ENCODE results near the gene FERMT2. TPM values are rescaled to one million over a fixed set of nuclear protein-coding genes. Genes with fewer than 3 reads are reported as not detected.

The FERMT2 gene
- total RNA-seq, 1 donor from 2014 or later = 304 TPM

- Mint-ChIP-seq H3K27me3 (ENCODE audit: unreplicated experiment) (no peaks in the 10 kb centered on the region), H3K36me3 (ENCODE audit: unreplicated experiment) (peaks cover 52% of the 10 kb centered on the region), H3K4me1 (ENCODE audit: unreplicated experiment) (peaks cover 46% of the 10 kb centered on the region), H3K4me3 (ENCODE audit: unreplicated experiment) (no peak overlapping the region), H3K27ac (ENCODE audit: unreplicated experiment) (peak overlapping the region; percentile 95), H3K9me3 (ENCODE audit: unreplicated experiment) (no peaks in the 10 kb centered on the region)
- no peak for DNase-seq (ENCODE audit: extremely low spot score, unreplicated experiment)
- TF ChIP-seq CTCF (IDR thresholded peaks at IDR 0.05) = no peak
These were observed 89.9 kb downstream of the FERMT2 start for GRCh38 chr14:52860910-52861309.

GRCh38 chr14:52860209-52860608, 90.6 kb downstream of the FERMT2 start:
- peaks cover 42% of the 10 kb centered on the region for H3K4me1 Mint-ChIP-seq (ENCODE audit: unreplicated experiment)
- peaks cover 54% of the 10 kb centered on the region for H3K36me3 Mint-ChIP-seq (ENCODE audit: unreplicated experiment)
- no peak overlapping the region for H3K4me3 Mint-ChIP-seq (ENCODE audit: unreplicated experiment)
- H3K27ac Mint-ChIP-seq (ENCODE audit: unreplicated experiment) = peak overlapping the region; percentile 95
- no peak for DNase-seq (ENCODE audit: extremely low spot score, unreplicated experiment)
- no peaks in the 10 kb centered on the region for H3K9me3 Mint-ChIP-seq (ENCODE audit: unreplicated experiment)
- TF ChIP-seq CTCF (IDR thresholded peaks at IDR 0.05) = no peak
- no peaks in the 10 kb centered on the region for H3K27me3 Mint-ChIP-seq (ENCODE audit: unreplicated experiment)

- no peak for DNase-seq (ENCODE audit: extremely low spot score, unreplicated experiment)
- no peaks in the 10 kb centered on the region for H3K27me3 Mint-ChIP-seq (ENCODE audit: unreplicated experiment)
- H3K9me3 Mint-ChIP-seq (ENCODE audit: unreplicated experiment) = no peaks in the 10 kb centered on the region
- peaks cover 26% of the 10 kb centered on the region for H3K4me1 Mint-ChIP-seq (ENCODE audit: unreplicated experiment)
- no peak for TF ChIP-seq CTCF (IDR thresholded peaks at IDR 0.05)
- peaks cover 53% of the 10 kb centered on the region for H3K36me3 Mint-ChIP-seq (ENCODE audit: unreplicated experiment)
- no peak overlapping the region for H3K4me3 Mint-ChIP-seq (ENCODE audit: unreplicated experiment)
- peak overlapping the region; percentile 47 for H3K27ac Mint-ChIP-seq (ENCODE audit: unreplicated experiment)
These were observed 94.7 kb downstream of the FERMT2 start for GRCh38 chr14:52856139-52856538.

GRCh38 chr14:52853522-52853854, 97.4 kb downstream of the FERMT2 start:
- peaks cover 1% of the 10 kb centered on the region for H3K9me3 Mint-ChIP-seq (ENCODE audit: unreplicated experiment)
- H3K36me3 Mint-ChIP-seq (ENCODE audit: unreplicated experiment) = peaks cover 34% of the 10 kb centered on the region
- TF ChIP-seq CTCF (IDR thresholded peaks at IDR 0.05) = no peak
- H3K4me3 Mint-ChIP-seq (ENCODE audit: unreplicated experiment) = no peak overlapping the region
- H3K4me1 Mint-ChIP-seq (ENCODE audit: unreplicated experiment) = peaks cover 35% of the 10 kb centered on the region
- DNase-seq (ENCODE audit: extremely low spot score, unreplicated experiment) = no peak
- peak overlapping the region; percentile 79 for H3K27ac Mint-ChIP-seq (ENCODE audit: unreplicated experiment)
- no peaks in the 10 kb centered on the region for H3K27me3 Mint-ChIP-seq (ENCODE audit: unreplicated experiment)

- peaks cover 4% of the 10 kb centered on the region for H3K9me3 Mint-ChIP-seq (ENCODE audit: unreplicated experiment)
- H3K36me3 Mint-ChIP-seq (ENCODE audit: unreplicated experiment) = peaks cover 30% of the 10 kb centered on the region
- peak overlapping the region; percentile 79 for H3K27ac Mint-ChIP-seq (ENCODE audit: unreplicated experiment)
- no peak for DNase-seq (ENCODE audit: extremely low spot score, unreplicated experiment)
- no peak overlapping the region for H3K4me3 Mint-ChIP-seq (ENCODE audit: unreplicated experiment)
- H3K27me3 Mint-ChIP-seq (ENCODE audit: unreplicated experiment) = no peaks in the 10 kb centered on the region
- no peak for TF ChIP-seq CTCF (IDR thresholded peaks at IDR 0.05)
- H3K4me1 Mint-ChIP-seq (ENCODE audit: unreplicated experiment) = peaks cover 38% of the 10 kb centered on the region
These were observed 97.9 kb downstream of the FERMT2 start for GRCh38 chr14:52852810-52853521.
